Middle frontal gyrus (tissue), 1 donor: Measurements from ENCODE around the gene ICE1.
"Not testable (repeated sequence)": the region's sequence is repeated elsewhere in the genome, so short reads cannot be mapped to it uniquely, and the experiment has no call there.

Source experiments
- DNase-seq: peaks from one replicate; pipeline ENCODE4 v3.0.0-alpha.2; 2015; ENCODE audit warnings: low spot score; ENCODE audit errors: extremely low spot score

Gene ICE1, protein sequence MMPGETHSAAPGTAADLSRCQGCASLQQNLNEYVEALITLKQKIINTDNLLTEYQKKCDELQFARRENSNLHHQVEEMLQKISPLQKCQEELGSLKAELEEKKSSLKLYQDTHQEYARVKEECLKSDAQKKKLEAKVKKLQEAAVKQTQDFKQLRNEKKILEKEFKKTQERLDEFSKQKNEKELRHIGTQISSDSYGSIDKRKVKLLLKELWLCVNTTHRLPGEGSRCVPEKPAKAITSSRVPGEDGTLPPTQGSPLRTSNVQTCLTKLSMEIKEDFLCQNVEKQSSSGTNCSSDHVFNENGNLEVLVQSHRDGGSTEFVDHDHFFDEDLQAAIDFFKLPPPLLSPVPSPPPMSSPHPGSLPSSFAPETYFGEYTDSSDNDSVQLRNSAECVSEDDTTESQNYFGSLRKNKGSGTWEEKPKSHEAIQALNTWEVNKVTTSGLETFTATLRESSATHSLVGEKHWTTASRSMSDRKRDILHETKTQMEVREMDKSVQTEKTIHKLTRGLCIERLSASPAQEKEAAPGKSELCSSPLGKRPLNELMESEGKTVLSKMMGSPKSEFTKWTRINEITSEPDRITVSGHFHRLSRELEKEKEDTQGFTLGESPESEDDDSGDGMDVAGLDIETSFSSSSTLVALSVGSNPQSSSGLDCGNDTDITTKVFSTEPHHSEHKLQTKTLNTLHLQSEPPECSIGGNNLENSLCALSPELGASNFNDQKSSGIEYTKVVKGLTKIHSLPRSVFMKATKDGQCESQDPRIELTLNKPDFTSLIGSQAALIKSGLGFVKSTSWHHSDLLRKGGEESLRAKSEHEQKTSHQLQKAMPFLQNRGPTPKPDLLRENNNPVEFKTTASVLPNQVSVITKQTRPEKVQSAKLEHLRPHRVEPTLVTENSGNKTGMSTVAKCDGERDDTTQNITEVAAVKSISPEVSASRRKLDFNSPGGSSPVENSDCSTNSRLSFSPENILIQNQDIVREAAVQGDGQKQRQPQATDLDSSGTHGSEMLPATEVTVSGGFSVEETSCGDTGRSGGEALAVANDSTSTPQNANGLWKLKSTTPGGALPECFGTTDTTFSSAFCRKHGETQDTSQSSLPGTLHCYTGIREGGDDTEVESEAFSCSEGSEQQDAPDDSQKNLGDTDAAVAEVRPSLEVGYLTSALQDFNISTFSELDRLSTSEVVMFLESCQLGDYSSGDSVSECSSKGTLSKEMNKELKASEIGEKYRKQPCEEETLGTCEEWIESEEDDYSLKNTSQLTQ (N-terminal part only)

DNA sequence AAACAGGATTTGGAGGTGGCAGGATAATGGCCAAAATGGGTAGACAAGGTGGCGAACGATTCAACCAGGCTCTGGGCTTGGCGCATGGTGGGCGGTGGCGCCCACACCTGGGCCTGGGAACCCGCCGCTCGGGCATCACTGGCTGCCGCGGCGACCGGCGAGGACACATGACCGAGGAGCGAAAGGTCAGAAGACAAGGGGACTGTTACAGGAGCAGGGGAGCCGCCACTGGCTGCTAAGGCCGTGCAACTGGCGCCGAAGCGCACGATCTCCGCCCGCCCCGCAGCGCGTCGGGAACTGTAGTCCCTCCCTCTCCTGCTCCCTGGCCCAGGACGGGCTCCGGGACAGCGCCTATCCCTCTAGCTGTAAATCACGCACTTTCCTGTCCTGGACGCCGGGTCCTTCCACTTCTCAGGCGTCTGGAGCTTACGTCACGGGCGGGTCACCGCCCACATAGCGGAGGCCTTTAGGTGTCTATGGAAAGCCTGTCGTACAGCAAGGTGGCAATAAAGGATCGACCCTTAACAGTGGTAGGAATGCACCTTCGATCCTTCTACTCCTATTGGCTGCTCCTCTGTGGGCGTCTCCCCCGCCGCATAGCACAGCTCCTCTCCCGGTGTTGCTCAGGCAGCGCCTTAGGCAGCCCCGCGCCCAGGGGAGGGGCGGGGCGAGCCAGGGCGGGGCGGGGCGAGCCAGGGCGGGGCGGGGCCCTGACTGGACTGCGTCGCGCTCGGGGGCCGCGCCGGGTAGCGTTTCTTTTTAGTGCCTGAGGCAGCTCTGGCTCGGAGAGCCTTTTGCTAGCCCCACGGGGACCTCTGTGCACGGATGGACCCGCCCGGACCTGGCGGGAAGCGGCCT is at the start of gene ICE1:
Gene ICE1 (plus strand): TSS at position 717 of the 858 bp plus-strand sequence. CDS start 239 bp downstream, outside the sequence.
- DNase-seq, result peak; percentile 94

GRCh38 chr5:5372930-5373329 is 49.5 kb upstream of the ICE1 start:
- no peak for DNase-seq

DNA sequence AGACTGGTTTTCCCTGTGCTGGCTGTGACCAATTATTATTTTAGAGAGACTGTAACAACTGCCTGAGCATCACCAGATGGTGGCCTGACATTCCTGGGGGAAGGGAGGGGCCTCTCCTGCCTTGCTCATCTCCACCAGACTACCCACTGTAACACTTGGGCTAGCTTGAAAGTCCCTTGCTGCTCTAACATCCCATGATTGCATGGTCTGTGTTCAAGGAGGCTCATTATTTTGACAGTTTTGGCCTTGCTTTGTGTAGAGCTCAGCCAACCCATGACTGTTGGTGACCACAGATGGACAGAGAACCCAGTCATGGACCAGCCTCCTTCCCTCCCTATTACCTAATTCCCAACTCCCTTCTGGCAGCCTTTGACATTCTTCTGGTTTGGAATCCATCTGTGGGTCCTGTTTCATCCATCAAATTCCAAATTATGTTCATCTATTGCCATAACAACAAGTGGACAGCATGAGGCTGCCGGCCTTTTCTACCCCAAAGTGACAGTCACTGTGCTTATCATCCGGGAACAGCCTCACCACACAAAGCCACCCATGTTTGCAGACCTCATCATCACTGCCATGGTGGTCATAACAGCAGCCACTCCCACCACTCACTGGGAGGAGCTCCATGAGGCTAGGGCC is 49.0 kb upstream of the ICE1 start:
- no peak for DNase-seq

DNA sequence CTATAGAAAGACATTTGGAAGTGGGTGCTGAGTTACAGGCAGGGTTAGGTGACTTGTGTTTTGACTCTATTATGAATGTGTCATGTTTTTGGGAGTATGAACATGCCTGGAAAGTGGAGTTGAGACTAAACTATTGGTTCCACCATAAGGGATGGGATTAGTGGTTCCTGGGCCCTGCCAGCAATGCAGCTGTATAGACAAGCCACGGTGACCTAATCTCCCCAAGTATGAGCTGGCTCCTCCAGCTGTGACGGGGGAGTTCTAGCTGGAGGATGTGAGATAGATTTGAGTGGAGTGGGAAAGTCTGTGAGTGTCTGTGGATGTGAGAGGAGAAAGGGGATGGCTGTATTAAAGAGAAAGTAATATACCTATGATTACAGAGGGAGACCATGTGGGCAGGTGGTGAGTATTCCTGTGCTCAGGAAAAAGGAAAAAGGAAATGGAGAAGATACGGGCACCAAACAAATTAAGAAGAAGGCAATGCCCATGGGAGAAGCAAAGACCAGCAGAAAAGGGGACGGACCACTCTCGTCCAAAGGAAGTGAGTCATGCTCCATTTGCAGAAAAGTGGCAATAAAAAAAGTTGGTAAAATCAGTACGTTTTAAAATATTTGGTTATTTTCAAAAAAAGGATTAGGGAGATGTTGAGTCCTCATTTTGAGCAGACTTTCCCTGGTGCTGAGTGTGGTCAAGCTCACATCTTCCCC is 48.3 kb upstream of the ICE1 start:
- no peak for DNase-seq

DNA sequence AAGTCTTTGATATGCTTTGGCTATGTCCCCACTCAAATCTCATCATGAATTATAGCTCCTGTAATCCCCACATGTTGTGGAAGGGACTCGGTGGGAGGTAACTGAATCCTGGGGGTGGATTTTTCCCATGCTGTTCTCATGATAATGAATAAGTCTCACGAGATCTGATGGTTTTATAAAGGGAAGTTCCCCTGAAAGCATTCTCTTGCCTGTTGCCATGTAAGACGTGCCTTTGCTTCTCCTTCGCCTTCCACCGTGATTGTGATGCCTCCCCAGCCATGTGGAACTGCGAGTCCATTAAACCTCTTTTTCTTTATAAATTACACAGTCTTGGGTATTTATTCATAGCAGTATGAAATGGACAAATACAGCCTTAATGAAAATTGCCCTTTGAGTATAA is 44.7 kb upstream of the ICE1 start:
- no peak for DNase-seq

DNA sequence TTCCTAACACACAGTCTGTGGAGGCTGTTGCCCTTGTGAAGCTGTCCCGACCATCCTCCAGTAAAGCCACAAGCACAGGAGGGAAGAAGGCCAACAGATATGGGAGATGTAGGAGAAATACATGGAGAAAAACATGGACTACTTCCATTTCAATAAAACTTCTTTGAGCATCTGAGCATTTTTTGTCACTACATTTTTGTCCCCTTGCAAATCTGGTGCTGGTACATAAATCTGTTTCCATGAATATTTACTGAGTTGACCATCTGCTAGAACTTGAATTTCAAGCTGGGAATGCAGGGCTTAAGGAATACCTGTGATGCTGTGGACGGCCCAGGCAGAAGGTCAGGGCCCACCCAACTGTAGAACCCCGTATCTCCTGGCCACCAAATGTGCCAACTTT is 43.9 kb upstream of the ICE1 start:
- DNase-seq, result no peak

GRCh38 chr5:5380298-5380697 is 42.2 kb upstream of the ICE1 start:
- no peak for DNase-seq

DNA sequence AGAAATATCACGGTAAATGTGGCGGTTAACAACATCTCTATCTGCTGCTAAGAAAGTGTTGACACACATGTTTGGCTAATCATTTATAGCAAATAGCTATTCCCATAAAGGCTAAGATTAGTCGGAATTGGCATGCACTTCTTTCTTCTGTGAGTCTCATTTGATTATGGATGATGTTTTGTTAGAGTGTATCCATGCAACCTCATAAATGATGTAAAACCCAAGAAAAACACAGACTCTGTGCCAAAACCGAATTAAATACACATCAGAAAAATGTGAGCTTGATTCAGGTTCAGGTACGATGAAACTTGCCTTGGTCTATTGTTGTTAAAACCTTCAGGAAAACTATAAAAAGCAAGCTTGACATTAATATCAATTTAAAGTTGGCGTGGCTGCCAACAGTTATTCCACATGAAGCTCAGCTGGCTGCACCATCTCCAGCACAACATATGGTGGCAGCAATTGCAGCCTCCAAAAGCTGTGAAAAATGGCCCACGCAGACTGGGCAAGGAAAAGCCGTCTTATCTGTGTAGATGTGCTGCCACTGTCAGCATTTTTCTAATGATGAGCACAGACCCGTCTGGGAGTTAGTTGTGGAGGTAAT is 41.1 kb upstream of the ICE1 start:
- DNase-seq, result peak; percentile 66

GRCh38 chr5:5383461-5383860 is 39.0 kb upstream of the ICE1 start:
- DNase-seq, result no peak

DNA sequence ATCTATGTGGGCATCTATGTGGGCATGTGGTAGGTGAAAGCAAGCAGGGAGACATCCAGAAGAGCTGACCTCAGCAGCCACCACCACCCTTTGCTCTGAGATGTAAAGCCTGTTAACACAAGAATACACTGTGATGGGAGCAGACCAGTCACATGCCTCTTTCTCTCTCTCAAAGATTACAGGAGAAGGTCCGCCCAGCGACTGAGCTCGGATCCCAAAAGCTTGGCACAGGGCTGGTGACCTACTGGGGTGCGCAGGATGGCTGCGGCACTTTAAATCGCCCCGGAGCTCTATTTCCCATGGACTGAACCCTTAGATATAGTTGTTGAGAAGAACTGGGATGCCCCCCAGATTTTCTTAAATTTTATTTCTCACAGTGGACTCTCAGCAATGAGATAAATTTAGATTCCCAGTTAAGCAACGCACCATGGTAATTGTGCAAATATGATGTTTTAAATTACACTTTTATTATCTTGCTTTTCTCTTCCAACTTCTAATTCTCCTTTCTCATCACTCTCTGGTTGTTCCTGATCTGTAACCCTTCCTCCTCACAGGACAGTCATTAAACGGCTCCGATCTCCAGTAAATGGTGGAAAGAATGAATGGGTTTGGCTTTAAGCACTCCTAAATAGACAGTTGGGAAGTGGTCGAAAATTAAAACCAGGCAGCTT is 37.7 kb upstream of the ICE1 start:
- DNase-seq, result no peak

GRCh38 chr5:5385331-5385662 is 37.2 kb upstream of the ICE1 start:
- DNase-seq, result no peak

DNA sequence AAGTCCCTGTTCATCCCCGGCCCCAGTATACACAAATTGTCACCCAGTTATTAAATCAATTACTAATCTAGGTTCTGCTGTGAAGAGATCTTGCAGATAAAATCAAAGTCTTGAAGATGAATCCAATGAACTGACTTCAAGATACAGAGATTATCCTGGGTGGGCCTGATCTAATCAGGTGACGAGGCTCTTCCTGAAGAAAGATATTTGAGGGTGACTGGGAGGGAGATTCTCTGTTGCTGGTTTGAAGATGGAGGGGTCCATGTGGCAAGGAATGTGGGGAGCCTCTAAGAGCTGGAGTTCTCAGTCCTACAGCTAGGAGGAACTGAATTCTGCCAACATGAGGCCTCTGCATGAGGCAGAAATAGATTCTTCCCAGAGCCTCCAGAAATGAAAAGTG is 36.1 kb upstream of the ICE1 start:
- DNase-seq, result no peak

- DNase-seq, result no peak
Measured at GRCh38 chr5:5387192-5387591, 35.3 kb upstream of the ICE1 start.

GRCh38 chr5:5387777-5388176 is 34.7 kb upstream of the ICE1 start:
- no peak for DNase-seq

DNA sequence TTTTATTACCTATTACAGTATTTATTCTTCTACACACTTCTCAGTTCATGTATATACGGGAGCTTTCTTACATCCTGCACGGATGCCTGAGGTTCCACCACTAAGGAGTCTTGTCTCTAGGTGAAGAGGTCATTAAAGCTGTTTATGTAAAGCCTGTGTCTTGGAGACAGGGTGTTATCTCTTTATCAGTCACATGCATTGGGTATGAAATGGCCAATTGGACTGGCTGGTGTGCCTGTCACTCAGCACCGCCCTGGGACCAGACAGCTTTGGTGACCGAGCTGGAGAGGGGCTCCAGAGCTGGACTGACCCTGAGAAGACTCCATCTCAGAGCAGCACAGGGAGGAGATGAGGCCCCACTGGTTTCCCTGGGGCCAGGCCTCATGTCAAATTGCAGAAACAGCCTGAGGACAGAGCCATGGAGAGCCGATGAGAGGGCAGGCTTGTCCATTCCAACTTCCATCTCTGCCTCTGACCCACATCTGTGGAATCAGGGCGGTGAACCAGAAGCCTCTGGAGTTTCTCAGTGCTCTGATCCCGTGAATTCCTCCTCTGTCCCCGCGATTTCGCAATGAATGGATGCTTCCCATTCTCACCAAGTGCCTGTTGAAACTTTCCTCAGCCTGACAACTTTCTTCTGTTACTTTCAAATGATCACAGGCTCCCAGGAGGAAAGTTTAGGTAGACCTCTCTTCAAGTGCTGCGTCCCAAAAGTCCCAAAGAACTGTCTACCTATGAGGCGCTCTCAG is 32.2 kb upstream of the ICE1 start:
- not testable (repeated sequence) for DNase-seq

GRCh38 chr5:5392504-5392903 is 30.0 kb upstream of the ICE1 start:
- not testable (repeated sequence) for DNase-seq

DNA sequence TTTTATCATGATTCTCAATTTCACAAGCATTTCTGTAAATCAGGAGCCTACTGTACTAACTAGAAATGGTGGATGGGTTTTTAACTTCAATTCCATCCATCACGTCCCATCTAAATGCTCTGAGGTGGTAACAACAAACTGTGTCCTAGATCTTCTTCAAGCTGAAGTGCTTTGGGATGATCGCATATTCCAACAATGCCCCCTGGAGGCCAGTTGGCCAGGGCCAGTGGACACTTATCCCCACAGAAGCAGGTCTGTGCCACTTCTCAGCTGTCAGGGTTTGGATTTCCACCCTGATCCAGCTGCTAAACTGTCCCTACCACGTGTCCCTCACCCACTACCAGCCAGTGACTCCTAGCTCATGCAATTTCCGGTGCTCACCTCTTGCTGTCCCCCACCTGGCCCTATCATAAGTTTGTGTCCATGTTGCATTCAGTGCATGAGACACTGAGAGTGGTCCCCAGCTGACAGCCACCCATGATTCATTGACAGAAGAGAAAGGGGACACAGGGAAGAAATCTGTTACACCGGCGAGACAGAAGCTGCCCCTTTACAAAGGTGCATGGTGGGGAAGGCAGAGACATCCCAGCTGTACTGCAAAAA is 28.0 kb upstream of the ICE1 start:
- DNase-seq, result not testable (repeated sequence)

GRCh38 chr5:5395093-5395492 is 27.4 kb upstream of the ICE1 start:
- not testable (repeated sequence) for DNase-seq
